ENCODE data around the gene OSBPL2.

OSBPL2 gene

GRCh38 chr20:62315773-62316172 lies 77.5 kb downstream of the OSBPL2 start:
- DNase-seq: no peak

- no peak for DNase-seq
These were observed 78.2 kb downstream of the OSBPL2 start for GRCh38 chr20:62316331-62317166.

- DNase-seq: no peak
These were observed 78.9 kb downstream of the OSBPL2 start for GRCh38 chr20:62317167-62317655.

- no peak for DNase-seq
These were observed 80.4 kb downstream of the OSBPL2 start for GRCh38 chr20:62318400-62319345.

- no peak for DNase-seq
These were observed 81.1 kb downstream of the OSBPL2 start for GRCh38 chr20:62319346-62319909.

- DNase-seq: no peak
These were observed 82.4 kb downstream of the OSBPL2 start for GRCh38 chr20:62320581-62321354.

- DNase-seq: no peak
These were observed 83.2 kb downstream of the OSBPL2 start for GRCh38 chr20:62321521-62321948.

- DNase-seq: no peak
These were observed 83.7 kb downstream of the OSBPL2 start for GRCh38 chr20:62321975-62322374.

GRCh38 chr20:62322492-62323041 lies 84.2 kb downstream of the OSBPL2 start:
- DNase-seq: no peak

GRCh38 chr20:62323146-62323979 lies 85.0 kb downstream of the OSBPL2 start:
- no peak for DNase-seq

GRCh38 chr20:62323980-62324906 lies 85.9 kb downstream of the OSBPL2 start:
- no peak for DNase-seq

- DNase-seq: no peak
These were observed 87.0 kb downstream of the OSBPL2 start for GRCh38 chr20:62325172-62325905.

GRCh38 chr20:62326559-62326958 lies 88.2 kb downstream of the OSBPL2 start:
- no peak for DNase-seq

GRCh38 chr20:62326959-62327725 lies 88.8 kb downstream of the OSBPL2 start:
- DNase-seq: no peak

GRCh38 chr20:62327726-62328495 lies 89.6 kb downstream of the OSBPL2 start:
- no peak for DNase-seq

GRCh38 chr20:62328684-62329388 lies 90.5 kb downstream of the OSBPL2 start:
- DNase-seq: no peak

Data from activated effector memory CD4-positive, alpha-beta T cell treated with Interleukin-2 at 50 U/mL for 16 hours (primary cell).